ENCODE measurements around the gene WDR31.

The WDR31 gene

GRCh38 chr9:113364951-113365350 lies 24.9 kb upstream of the WDR31 start:
- no peak overlapping the region for H3K27ac ChIP-seq
- ChIA-PET CTCF (interaction anchor here (1.4 kb wide), 1 partner anchor 36 kb away, joined by 4 read pairs; the partner anchor contains the start of gene ALAD), POLR2A (ENCODE audit: low non-redundant PET) (no interaction called here)

GRCh38 chr9:113363336-113363735 lies 23.3 kb upstream of the WDR31 start:
- no peak for DNase-seq (ENCODE audit: low spot score)
- ChIA-PET CTCF (interaction anchor here (1.4 kb wide), 1 partner anchor 38 kb away, joined by 4 read pairs; the partner anchor contains the start of gene ALAD), POLR2A (ENCODE audit: low non-redundant PET) (no interaction called here)

More at GRCh38 chr9:113364951-113365350, 24.9 kb upstream of the WDR31 start:
- TF ChIP-seq CTCF (conservative IDR thresholded peaks at IDR 0.05; ENCODE audit: low read depth): no peak
- DNase-seq (ENCODE audit: low spot score): no peak

GRCh38 chr9:113361304-113362018 lies 21.4 kb upstream of the WDR31 start:
- POLR2A ChIA-PET (ENCODE audit: low non-redundant PET): interaction anchor here (0.6 kb wide), 1 partner anchor 1568 kb away, joined by 3 read pairs; no protein-coding TSS in a partner anchor
- CTCF ChIA-PET: interaction anchor here (1.1 kb wide), 1 partner anchor 40 kb away, joined by 5 read pairs; no protein-coding TSS in a partner anchor
- TF ChIP-seq CTCF (conservative IDR thresholded peaks at IDR 0.05; ENCODE audit: low read depth): no peak
- no peak for DNase-seq (ENCODE audit: low spot score)
- no peak overlapping the region for H3K27ac ChIP-seq

More at GRCh38 chr9:113363336-113363735, 23.3 kb upstream of the WDR31 start:
- H3K27ac ChIP-seq: no peak overlapping the region
- no peak for TF ChIP-seq CTCF (conservative IDR thresholded peaks at IDR 0.05; ENCODE audit: low read depth)

DNA sequence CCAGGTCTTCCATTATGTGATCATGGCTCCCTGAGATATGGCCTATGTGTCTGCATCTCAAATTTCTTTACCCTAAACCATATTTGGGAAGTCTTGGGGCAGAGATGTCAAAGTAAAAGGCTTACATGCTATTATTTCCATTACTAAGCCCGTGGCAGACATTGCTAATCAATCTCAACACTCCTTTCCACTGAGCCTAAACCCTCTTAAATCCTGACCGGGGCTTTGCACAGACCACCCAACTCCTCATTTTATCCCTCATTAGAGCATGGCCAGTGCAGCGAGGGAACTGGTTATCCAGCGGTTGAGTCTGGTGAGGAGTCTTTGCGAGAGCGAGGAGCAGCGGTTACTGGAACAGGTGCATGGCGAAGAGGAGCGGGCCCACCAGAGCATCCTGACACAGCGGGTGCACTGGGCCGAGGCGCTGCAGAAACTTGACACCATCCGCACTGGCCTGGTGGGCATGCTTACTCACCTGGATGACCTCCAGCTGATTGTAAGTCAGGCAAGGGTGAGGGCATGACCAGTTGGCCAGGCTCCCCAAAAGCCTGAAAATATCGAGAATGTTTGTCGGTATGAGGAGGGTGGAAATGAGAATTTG lies 20.3 kb upstream of the WDR31 start:
- ChIA-PET CTCF (interaction anchor here (1.1 kb wide), 1 partner anchor 40 kb away, joined by 3 read pairs; the partner anchor contains the start of gene ALAD), POLR2A (ENCODE audit: low non-redundant PET) (no interaction called here)
- no peak for DNase-seq (ENCODE audit: low spot score)
- H3K27ac ChIP-seq: no peak overlapping the region
- no peak for TF ChIP-seq CTCF (conservative IDR thresholded peaks at IDR 0.05; ENCODE audit: low read depth)

- no peak overlapping the region for H3K27ac ChIP-seq
- ChIA-PET POLR2A (ENCODE audit: low non-redundant PET) (no interaction called here), CTCF (interaction anchor here (0.6 to 1.1 kb wide), 6 partner anchors 8 to 207 kb away, joined by 3 to 4 read pairs (median 3); partner anchors contain the start of gene ALAD)
- no peak for TF ChIP-seq CTCF (conservative IDR thresholded peaks at IDR 0.05; ENCODE audit: low read depth)
- no peak for DNase-seq (ENCODE audit: low spot score)
Observed at GRCh38 chr9:113359385-113359784, 19.3 kb upstream of the WDR31 start.

GRCh38 chr9:113356686-113357292 lies 16.7 kb upstream of the WDR31 start:
- no peak for DNase-seq (ENCODE audit: low spot score)
- no peak overlapping the region for H3K27ac ChIP-seq
- no peak for TF ChIP-seq CTCF (conservative IDR thresholded peaks at IDR 0.05; ENCODE audit: low read depth)
- POLR2A ChIA-PET (ENCODE audit: low non-redundant PET): no interaction called here
- CTCF ChIA-PET: no interaction called here
